Suppressor macrophage treated with lipopolysaccharide for 4 hours (primary cell): ENCODE results near the gene PVALEF.

Experiments
- DNase-seq: peaks from one replicate; pipeline ENCODE4 v3.0.0-alpha.2; 2020

PVALEF gene

GRCh38 chr17:81163703-81164370 is 1.5 kb upstream of the PVALEF start:
- DNase-seq, result no peak

- DNase-seq, result no peak
These were observed 699 bp upstream of the PVALEF start for GRCh38 chr17:81164371-81165245.

DNA sequence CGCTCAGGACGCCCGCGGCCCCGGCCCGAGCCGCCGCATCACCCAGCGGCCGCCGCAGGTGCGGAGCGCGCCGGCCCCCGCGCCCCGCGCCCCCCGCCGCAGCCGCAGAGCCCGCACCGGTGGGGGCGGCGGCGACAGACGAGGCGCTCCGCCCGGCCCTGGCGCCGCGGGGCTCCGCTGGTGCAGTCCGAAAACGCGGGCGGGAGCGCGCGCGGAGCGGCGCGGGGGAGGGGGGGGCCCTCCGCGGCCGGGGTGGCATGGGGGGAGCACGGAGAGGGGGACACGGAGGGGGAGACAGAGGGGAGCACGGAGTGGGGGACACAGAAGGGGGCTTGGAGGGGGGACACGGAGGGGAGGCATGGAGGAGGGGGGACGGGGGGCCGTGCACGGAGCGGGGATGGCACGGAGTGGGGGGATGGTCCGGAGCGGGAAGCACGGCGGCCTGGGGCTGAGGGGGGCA is 756 bp downstream of the PVALEF start, which contains the start of gene AATK:
Gene AATK, minus strand, starts transcription at position 189 of the 460 bp plus-strand sequence. CDS start 229 bp downstream, outside the sequence.
- DNase-seq, result no peak

GRCh38 chr17:81167194-81167524 is 1.9 kb downstream of the PVALEF start:
- no peak for DNase-seq

DNA sequence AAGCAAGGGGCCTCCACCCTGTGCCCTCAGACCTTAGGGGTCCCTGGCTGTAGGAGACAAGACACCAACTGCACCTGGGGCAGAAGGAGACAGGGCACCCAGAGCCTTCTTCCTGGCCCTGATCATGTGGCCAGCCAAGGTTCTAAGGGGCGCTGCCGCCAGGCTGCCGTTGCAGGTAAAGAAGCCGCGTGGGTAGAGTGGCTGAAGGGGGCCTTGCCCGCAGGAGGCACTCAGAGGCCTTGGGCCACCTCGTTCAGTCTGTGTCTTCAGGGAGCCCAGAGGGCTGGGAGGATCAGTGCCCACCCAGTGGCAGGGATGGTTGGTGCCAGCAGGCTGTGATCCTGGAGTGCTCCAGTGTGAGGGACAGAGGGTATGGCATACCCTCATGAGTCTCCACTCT is 2.3 kb downstream of the PVALEF start:
- no peak for DNase-seq

- DNase-seq, result no peak
These were observed 4.6 kb downstream of the PVALEF start for GRCh38 chr17:81169870-81170309.

DNA sequence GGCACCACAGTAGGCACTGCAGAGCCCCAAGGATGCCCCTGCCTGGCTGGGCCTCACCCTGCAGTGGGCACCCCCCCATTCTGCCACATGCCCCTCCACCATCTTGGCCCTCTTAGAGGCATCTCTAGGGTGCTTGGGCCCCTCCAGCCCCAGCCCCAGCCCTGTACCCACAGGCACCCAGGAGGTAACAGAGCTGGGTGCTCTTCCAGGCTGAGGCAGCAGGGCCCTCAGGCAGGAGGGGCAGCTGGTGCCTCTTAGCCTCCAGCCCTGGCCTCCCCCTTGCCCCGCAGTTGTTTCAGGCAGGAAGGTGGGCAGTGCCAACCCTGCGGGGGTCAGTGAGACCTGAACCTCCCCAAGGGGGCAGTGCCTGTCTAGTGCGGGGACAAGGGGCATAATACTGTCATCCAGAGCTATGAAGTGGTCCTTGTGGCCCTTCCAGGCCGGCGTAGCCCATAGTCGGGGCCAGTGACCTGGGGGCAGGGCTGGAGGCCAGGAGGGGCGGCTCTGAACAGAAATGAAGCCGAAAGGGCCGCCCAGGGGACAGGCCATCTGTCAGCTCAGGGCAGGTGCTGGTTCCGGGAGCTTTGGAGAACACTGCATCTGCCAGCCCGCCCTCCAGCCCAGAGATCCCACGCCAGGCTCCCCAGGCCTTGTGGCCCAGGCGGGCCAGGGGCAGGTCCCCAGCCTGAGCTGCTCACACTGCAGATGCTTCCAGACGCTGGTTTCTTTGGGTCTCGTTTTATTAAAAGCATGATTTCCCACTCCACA is 5.6 kb downstream of the PVALEF start:
- DNase-seq, result no peak

GRCh38 chr17:81171941-81172340 is 6.6 kb downstream of the PVALEF start:
- DNase-seq, result no peak

GRCh38 chr17:81173052-81173761 is 7.9 kb downstream of the PVALEF start:
- DNase-seq, result no peak

DNA sequence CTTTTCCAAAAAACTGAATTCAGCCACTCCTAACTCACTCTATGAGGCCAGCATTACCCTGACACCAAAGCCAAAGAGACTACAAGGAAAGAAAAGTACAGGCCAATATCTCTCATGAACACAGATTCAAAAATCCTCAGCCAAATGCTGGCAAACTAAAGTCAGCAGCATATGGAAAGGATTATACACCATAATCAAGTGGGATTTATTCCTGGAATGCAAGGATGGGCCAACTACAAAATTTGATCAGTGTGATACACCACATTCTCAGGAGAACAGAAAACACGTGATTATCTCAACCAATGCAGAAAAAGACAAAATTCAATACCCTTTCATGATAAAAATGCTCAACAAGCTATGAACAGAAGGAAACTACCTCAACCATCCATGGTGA is 8.5 kb downstream of the PVALEF start:
- no peak for DNase-seq

DNA sequence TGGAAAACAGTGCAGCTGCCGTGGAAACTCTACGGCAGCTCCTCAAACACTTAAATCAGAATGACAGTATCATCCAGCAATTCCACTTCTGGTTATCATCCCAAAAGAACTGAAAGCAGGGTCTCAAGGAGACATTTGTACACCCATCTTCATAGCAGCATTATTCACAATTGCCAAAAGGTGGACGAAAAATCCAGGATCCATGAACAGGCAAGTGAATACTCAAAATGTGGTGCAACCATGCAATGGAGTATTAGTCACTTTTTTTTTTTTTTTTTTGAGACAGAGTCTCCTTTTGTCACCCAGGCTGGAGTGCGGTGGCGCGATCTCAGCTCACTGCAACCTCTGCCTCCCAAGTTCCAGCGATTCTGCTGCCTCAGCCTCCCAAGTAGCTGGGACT is 11.4 kb downstream of the PVALEF start:
- no peak for DNase-seq

DNA sequence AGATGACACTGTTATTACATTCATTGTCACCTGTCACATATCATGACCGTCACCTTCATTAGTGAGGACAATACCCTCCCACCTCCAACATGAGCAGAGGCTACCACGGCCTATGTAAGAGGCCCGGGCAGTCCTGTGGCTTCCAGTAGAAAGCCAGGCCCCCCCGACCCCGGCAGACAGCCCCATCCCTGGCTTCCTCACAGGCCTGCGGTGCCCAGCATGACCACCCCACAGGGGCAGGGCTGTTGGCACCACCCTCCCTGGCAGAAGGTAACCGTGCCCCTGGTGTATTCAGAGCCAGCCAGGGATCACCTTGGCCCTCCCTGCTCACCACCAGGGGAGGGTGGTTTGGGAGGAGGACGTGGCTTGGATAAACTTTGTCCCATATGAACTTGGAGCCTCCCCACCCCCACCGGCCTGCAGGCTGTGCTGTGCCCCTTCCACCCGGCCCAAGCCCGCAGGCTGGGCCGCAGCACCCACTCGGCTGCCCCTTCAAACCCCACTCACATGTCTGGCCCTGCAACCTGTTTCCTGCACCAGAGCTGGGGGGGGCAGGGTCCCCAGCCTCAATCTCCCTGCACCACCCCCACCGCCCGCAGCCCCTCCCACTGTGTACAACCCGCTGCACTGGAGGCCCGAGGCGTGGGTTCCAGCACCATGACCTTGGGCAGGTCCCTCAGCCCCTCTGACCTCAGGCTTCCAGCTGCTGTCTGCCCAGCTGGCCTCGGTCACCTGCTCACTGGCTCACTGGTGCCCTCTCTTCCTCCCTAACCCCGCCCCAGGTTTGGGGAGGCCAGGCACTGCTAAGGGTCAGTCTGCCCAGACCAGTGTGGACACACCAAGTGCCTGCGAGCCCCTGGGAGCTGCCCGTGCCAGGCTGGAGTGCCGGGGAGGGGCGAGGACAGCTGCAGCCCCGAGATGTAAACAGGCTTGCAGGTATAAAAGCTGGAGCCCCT is 13.1 kb downstream of the PVALEF start:
- DNase-seq, result no peak

- DNase-seq, result no peak
These were observed 13.9 kb downstream of the PVALEF start for GRCh38 chr17:81179220-81179619.

DNA sequence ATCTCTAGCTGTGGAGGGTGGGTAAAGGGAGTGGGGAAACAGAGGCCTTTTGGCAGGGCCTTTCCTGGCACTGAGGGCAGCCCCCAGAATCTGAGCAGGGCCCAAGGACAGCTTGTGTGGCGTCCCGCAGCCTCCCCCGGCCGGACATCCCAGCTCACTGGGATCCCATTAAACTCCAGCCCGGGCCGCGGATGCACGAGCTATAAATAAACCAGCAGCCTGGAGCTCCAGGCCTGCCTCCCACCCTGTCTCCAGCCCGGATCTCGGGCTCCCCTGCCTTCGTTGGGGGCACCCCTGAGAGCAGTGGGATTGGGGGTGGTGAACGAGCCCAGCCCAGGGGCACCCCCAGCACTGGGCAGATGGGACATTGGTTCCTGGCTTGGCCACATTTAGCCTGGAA is 14.6 kb downstream of the PVALEF start:
- no peak for DNase-seq

DNA sequence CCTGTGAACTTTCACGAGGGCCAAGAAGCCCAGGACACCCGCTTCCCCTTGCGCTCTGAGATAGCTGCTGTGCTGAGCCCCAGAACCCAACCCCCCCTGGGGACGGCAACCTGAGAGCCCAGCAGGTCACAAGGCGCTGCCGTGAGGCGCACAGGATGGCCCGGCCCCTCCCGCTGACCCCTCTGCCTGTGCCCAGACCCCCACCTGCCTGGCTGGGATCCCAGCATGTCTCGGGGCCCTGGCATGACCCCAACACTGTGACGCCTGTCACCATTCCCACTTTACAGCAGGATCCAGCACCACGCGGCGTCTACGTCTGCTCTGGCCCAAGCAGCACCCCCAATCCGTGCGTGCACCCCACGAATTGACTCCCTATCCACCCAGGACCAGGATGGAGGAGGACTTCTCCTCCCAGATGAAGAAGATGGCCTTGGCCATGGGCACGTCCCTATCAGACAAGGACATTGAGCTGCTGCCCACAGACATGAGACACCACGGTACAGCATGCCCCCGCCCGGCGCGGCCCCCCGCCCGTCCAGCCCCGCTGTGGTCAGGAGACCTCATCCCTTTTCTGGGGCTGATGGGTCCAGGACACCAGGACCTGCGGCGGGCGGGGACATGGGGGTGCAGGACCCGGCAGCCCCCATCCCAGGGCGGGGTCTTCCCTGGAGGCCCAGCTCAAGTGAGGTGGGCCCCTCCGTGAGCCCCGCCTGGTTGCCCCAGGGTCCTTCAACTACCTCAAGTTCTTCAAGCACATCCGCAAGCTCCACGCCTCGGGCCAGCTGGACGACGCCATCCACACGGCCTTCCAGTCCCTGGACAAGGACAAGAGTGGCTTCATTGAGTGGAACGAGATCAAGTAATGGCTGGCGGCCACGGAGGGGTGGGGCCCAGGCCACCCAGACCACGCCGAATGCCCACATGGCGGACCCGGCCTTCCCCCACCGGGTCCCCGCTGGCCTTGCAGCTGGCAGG is 15.8 kb downstream of the PVALEF start:
- no peak for DNase-seq

- no peak for DNase-seq
These were observed 16.5 kb downstream of the PVALEF start for GRCh38 chr17:81181811-81182185.

GRCh38 chr17:81182596-81182995 is 17.3 kb downstream of the PVALEF start:
- no peak for DNase-seq

GRCh38 chr17:81183316-81183715 is 18.0 kb downstream of the PVALEF start:
- no peak for DNase-seq

DNA sequence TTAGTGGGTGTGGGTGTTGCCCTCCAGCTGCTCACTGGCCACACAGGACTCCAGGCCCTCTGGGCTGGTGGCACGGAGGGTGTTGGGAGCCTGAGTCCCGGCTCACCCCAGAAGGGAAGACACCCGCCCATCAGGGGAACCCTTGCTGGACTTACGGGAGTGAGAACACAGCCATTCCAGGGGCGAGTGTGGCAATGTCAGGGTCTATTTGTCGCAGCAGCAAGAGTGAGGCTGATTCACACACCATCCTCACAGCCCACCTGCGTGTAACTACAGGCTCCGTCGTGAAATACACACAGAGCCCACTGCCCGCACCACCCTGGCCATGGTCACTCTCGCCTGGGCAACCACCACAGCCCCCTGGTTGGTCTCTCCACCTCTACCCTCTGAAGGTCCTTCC is 18.5 kb downstream of the PVALEF start:
- DNase-seq, result no peak

- no peak for DNase-seq
These were observed 19.2 kb downstream of the PVALEF start for GRCh38 chr17:81184555-81184954.
